AG09319 (cell line): ENCODE measurements around the gene TBL1X.
A peak's percentile ranks its signal among the peaks of the same experiment; 100 is the strongest.

ENCODE experiments used
- DNase-seq: peaks from one replicate; pipeline ENCODE4 v3.0.0-alpha.2; 2010; ENCODE audit warnings: low read depth; ENCODE audit errors: extremely low read depth
- CTCF ChIP-seq: IDR thresholded peaks from 2 replicates; pipeline ENCODE4 v1.5.1; 2011; ENCODE audit warnings: low read depth, mild to moderate bottlenecking, inconsistent platforms, low read length, moderate library complexity

Gene TBL1X

GRCh38 chrX:9566150-9566621, 101.3 kb downstream of the TBL1X start:
- DNase-seq, result peak; percentile 49
- TF ChIP-seq CTCF, result no peak; the same call in 1 of the 2 replicates

- no peak for TF ChIP-seq CTCF
- no peak for DNase-seq
Observed at GRCh38 chrX:9569876-9570301, 105.0 kb downstream of the TBL1X start.

- no peak for DNase-seq
- TF ChIP-seq CTCF, result no peak
Observed at GRCh38 chrX:9573282-9574106, 108.6 kb downstream of the TBL1X start.

GRCh38 chrX:9576059-9576458, 111.2 kb downstream of the TBL1X start:
- TF ChIP-seq CTCF, result no peak
- no peak for DNase-seq

GRCh38 chrX:9577555-9577954, 112.7 kb downstream of the TBL1X start:
- no peak for DNase-seq
- TF ChIP-seq CTCF, result no peak

GRCh38 chrX:9578083-9578779, 113.4 kb downstream of the TBL1X start:
- TF ChIP-seq CTCF, result no peak
- DNase-seq, result no peak
